Activated CD8-positive, alpha-beta T cell treated with anti-CD3 and anti-CD28 coated beads for 36 hours (primary cell): ENCODE results near the gene TRHDE. TPM values are rescaled to one million over a fixed set of nuclear protein-coding genes. Genes with fewer than 3 reads are reported as not detected.

Experiments used
- ATAC-seq: fragments of 200-7000 bp; cut with Tn5 transposase; one replicate; pipeline ENCODE4 v1.10.0; 2021; ENCODE audit warnings: mild to moderate bottlenecking, moderate library complexity
- CTCF ChIA-PET: fragments of 350-600 bp; sonication (Branson Sonifier 250); formaldehyde crosslinking; loops from one replicate; lab custom pipeline; 2021; ENCODE audit warnings: antibody characterized with exemption; lab: Charles Lee
- POLR2A ChIA-PET: fragments of 350-600 bp; sonication (Branson Sonifier 250); formaldehyde crosslinking; loops from one replicate; lab custom pipeline; 2021; ENCODE audit warnings: antibody characterized with exemption; lab: Charles Lee
- DNase-seq: peaks from one replicate; pipeline ENCODE4 v3.0.0-alpha.2; 2020
- H3K27ac Mint-ChIP-seq: one replicate; pipeline ENCODE4 v1.8.0; 2021; ENCODE audit warnings: mild to moderate bottlenecking, mixed read lengths
- H3K27me3 Mint-ChIP-seq: one replicate; pipeline ENCODE4 v1.8.0; 2021; ENCODE audit warnings: mixed read lengths
- H3K36me3 Mint-ChIP-seq: one replicate; pipeline ENCODE4 v1.8.0; 2021; ENCODE audit warnings: low read depth, mixed read lengths
- H3K4me1 Mint-ChIP-seq: one replicate; pipeline ENCODE4 v1.8.0; 2021; ENCODE audit warnings: low read depth, mixed read lengths
- H3K4me3 Mint-ChIP-seq: one replicate; pipeline ENCODE4 v1.8.0; 2021; ENCODE audit warnings: mild to moderate bottlenecking, moderate library complexity, mixed read lengths
- H3K9me3 Mint-ChIP-seq: one replicate; pipeline ENCODE4 v1.8.0; 2021; ENCODE audit warnings: mixed read lengths
- CTCF ChIP-seq: fragments of 200-600 bp; IDR thresholded peaks from one replicate; pipeline ENCODE4 v1.8.0; 2022; ENCODE audit warnings: antibody characterized with exemption, mild to moderate bottlenecking
- intact Hi-C: fragments of 100-400 bp; cut with micrococcal nuclease; formaldehyde crosslinking; loops from one replicate; pipeline ENCODE4 v1.10.0; 2022
- total RNA-seq, 2 experiments: library from RNA; stranded (reverse); gene quantifications; one replicate each; pipeline ENCODE4 v1.2.3, GENCODE V29; 2021

The TRHDE gene
- total RNA-seq, 2 experiments from 2014 or later = not detected

- intact Hi-C loops = no loop called here
Measured at GRCh38 chr12:72444566-72444965, 172.4 kb downstream of the TRHDE start.

GRCh38 chr12:72448089-72448488, 175.9 kb downstream of the TRHDE start:
- Mint-ChIP-seq H3K4me1 (no peaks in the 10 kb centered on the region), H3K4me3 (no peak overlapping the region), H3K9me3 (peaks cover under 1% of the 10 kb centered on the region), H3K36me3 (no peaks in the 10 kb centered on the region), H3K27me3 (no peaks in the 10 kb centered on the region), H3K27ac (no peak overlapping the region)
- ChIA-PET CTCF (no interaction called here), POLR2A (no interaction called here)
- ATAC-seq (no peak), DNase-seq (no peak)
- intact Hi-C loops = no loop called here
- no peak for TF ChIP-seq CTCF

More at GRCh38 chr12:72444566-72444965, 172.4 kb downstream of the TRHDE start:
- H3K27ac Mint-ChIP-seq = no peak overlapping the region
- no peak overlapping the region for H3K4me3 Mint-ChIP-seq
- TF ChIP-seq CTCF = no peak
- ChIA-PET CTCF (no interaction called here), POLR2A (no interaction called here)
- no peak for DNase-seq
- H3K4me1 Mint-ChIP-seq = no peaks in the 10 kb centered on the region
- H3K27me3 Mint-ChIP-seq = no peaks in the 10 kb centered on the region
- ATAC-seq = no peak
- peaks cover 12% of the 10 kb centered on the region for H3K9me3 Mint-ChIP-seq
- H3K36me3 Mint-ChIP-seq = no peaks in the 10 kb centered on the region

GRCh38 chr12:72448805-72449204, 176.6 kb downstream of the TRHDE start:
- intact Hi-C loops = no loop called here
- no peaks in the 10 kb centered on the region for H3K4me1 Mint-ChIP-seq
- DNase-seq (no peak), ATAC-seq (no peak)
- POLR2A ChIA-PET = no interaction called here
- H3K27ac Mint-ChIP-seq = no peak overlapping the region
- CTCF ChIA-PET = interaction anchor here (0.6 kb wide), 1 partner anchor 1626 kb away, joined by 3 read pairs; no protein-coding TSS in a partner anchor
- no peak overlapping the region for H3K4me3 Mint-ChIP-seq
- no peaks in the 10 kb centered on the region for H3K9me3 Mint-ChIP-seq
- no peak for TF ChIP-seq CTCF
- no peaks in the 10 kb centered on the region for H3K36me3 Mint-ChIP-seq
- H3K27me3 Mint-ChIP-seq = no peaks in the 10 kb centered on the region

DNA sequence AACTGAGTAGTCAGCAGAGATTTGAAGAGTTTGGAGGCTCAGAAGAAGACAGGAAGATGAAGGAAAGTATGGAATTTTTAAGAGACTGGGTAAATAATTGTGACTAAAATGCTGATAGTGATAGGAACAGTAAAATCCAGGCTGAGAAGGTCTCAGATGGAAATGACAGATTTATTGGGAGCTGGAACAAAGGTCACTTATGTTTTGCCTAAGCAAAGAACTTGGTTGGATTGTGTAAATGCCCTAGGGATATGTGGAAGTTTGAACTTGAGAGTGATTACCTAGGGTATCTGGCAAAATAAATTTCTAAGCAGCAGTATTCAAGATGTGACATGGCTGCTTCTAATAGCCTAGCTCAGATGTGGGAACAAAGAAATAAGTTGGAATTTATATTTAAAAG, 180.9 kb downstream of the TRHDE start:
- intact Hi-C loops = no loop called here
- Mint-ChIP-seq H3K9me3 (no peaks in the 10 kb centered on the region), H3K36me3 (no peaks in the 10 kb centered on the region), H3K27me3 (no peaks in the 10 kb centered on the region), H3K4me1 (no peaks in the 10 kb centered on the region), H3K4me3 (no peak overlapping the region), H3K27ac (no peak overlapping the region)
- no peak for ATAC-seq
- ChIA-PET POLR2A (no interaction called here), CTCF (no interaction called here)
- DNase-seq = no peak
- no peak for TF ChIP-seq CTCF

DNA sequence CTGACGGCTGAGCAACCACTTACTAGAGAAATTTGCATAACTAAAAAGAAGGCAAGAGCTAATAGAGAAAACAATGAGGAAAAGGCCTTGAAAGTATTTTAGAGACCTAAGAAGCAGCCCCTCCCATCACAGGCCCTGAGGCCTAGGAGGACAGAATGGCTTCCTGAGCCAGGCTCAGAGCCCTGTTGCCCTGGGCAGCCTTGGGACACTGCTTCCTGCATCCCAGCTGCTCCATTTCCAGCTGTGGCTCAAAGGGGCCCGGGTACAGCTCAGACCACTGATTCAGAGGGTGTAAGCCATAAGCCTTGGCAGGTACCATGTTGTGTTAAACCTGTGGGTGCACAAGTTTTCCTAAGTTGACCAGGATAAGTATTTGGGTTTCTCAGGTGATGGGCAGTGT, 181.4 kb downstream of the TRHDE start:
- intact Hi-C loops = no loop called here
- DNase-seq (no peak), ATAC-seq (no peak)
- Mint-ChIP-seq H3K9me3 (no peaks in the 10 kb centered on the region), H3K36me3 (no peaks in the 10 kb centered on the region), H3K4me3 (no peak overlapping the region), H3K27me3 (no peaks in the 10 kb centered on the region), H3K27ac (no peak overlapping the region), H3K4me1 (no peaks in the 10 kb centered on the region)
- CTCF ChIA-PET = no interaction called here
- TF ChIP-seq CTCF = no peak
- POLR2A ChIA-PET = no interaction called here
